ENCODE data around the gene CD81.
A peak's percentile ranks its signal among the peaks of the same experiment; 100 is the strongest.

Gene CD81

DNA sequence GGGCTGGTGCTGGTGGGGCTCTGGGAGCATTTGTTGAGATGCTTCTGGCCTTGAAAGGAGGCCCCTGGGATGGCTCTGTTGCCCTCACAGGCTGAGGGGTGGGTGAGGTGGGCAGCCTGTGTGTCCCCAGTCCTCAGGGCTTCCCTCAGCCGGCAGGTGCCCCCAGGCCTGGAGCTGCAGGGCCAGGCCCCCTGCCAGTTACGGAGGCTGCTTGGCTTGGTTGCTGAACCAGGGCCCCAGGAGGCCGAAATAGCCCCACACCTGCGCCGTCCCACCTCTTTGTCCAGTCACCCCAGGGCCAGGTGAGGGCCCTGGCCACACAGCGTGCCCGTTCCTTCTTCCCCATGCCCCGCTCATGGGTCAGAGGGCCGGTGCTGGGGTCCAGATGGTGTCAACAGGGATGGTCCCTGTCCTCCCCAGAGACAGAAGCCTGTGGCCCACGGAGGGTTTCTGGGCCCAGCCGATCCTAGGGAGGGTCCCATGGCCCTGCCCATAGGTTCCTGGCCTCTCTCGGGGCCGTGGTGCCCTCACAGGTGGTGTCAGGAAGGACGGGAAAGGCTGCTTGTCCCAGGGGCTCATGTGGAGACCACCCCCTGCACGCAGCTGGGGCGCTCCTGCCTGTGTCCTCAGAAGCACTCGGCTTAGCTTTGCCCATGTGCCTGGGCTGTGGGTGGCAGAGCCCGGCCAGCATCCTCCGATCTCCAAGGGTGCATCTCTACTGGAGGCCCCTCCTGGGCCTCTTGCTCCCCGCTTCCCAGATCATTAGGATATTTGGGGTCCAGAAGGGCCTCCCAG is 14.3 kb downstream of the CD81 start:
- no peak for DNase-seq

DNA sequence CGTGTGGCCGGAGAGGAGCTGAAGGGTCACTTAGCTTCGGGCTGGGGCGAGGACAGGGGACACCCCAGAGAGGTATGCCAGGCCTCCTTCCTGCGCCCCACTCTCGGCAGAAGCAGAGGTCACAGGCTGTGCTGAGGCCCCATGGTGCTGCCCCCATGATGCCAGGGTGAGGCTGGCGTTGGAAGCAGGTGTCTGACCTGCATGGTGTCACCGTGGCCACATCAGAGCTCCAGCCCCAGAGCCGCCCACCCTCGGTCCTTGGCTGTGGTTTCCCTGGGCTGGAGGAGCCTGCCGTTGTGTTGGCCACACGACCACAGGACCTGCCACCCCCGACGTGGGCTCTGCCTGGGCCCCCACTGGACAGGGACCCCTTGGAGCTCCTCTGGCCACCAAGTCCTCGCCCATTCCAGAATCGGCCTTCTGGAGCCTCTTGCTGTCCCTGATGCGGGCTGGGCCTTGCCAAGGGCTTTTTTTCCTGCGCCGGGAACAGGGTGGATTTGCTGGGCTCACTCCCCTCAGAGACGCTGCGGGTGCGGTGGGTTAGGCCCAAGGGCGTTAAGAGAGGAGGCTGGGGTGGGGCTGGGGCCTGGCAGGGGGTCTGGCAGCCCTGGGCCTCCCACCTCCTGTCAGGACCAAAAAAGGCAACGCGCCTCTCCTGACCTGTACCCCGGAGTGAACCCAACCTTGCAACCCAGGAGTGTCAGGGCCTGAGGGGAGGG is 15.3 kb downstream of the CD81 start:
- DNase-seq, result no peak

DNA sequence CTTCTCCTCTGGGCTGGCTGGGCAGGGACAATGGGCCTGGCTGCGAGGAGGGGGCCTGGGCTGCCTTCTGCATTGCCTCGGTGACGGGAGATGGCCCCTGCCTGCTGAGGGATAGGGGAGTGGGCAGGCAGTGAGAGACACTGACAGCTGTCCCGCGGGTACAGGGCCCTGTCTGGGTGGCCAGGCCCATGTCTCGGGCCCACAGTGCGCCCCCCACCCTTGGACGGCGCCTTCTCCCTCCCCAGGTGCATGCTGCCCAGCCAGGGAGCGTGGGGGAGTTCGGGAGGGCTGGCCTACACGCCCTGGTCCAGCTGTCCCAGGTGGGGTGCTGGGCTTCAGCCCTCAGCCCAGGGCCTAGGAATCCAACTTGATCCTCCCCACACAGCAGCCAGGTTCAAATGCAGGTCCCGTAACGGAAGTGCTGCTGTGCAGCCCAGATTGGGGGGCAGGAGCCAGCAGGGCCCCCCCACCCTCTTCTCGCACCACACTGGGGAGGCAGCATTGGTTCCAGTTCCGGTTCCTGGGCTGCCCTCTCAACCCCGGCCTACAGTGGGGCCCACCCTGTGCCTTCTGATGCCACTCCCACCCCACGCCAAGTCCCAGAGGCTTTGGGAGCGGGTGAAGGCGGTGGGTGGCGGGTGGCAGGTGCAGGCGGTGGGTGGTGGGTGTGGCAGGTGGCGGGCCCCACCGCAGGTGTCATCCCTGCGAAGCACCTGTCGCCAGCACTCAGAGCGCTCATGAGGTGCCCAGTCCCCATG is 16.2 kb downstream of the CD81 start:
- no peak for DNase-seq

DNA sequence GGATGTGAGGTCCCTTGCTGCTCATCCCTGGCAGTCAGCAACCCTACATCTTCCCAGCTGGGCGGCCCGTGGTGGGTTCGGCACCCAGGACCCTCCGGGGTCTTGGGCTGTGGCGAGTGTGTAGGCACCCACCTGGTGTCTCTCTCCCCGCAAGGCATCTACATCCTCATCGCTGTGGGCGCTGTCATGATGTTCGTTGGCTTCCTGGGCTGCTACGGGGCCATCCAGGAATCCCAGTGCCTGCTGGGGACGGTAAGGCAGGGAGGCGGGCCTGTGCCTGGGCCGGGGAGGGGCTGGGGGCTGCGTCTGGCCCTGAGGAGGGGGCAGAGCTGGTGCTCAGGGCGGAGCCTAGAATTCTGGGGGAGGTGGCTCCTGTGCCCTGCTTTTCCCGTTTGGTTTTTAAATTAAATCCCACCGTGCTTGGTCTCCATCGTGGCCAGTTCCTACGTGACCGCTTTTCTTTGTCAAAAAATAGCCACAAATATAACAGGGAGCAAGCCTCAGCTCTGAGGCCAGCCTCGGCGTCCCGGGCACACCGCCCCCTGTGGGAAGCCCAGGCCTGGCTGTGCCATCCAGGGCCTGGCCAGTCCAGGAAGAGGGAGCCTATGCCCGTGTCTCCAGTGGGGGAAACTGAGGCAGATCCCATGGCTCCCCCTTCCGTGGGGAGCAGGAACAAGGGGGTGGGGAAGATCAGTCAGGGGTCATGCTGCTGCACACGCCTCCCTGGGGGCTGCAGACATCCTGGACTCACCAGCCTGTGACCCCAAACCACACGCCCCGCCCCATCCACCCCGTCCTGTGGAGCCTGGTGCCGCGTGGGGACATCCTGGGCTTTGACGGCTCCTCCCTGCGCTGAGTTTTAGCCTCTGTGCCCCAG is 17.1 kb downstream of the CD81 start:
- DNase-seq, result no peak

DNA sequence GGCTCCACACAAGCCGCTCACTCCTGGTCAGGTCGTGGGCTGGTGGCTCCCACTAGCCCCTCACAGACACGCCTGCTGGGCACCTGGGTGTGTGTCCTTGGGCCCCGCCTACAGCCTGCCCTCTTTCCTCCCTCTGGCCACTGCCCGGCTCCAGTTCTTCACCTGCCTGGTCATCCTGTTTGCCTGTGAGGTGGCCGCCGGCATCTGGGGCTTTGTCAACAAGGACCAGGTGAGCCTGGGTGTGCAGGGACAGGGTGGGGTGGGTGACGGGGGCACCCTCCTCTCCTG is 17.7 kb downstream of the CD81 start:
- no peak for DNase-seq

DNA sequence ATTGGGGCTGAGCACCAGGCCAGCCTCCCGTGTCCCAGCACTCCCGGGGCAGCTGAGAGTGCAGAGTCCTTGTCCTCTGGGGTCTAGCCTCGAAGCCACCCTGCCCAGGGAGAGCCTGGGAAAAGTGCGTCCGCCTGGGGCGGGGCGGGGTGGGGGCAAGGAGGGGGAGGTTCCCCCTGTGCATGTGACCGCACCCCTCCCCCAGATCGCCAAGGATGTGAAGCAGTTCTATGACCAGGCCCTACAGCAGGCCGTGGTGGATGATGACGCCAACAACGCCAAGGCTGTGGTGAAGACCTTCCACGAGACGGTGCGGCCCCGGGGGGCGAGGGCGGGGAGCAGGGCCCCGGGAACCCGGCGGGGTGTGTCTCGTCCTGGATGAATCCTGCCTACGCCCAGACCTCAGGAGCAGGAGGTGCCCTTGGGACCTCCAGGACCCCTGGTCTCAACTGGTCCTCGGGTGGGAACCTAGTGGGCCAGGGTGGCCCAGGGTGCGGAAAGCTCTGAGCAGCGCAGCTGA is 18.2 kb downstream of the CD81 start:
- DNase-seq, result no peak

DNA sequence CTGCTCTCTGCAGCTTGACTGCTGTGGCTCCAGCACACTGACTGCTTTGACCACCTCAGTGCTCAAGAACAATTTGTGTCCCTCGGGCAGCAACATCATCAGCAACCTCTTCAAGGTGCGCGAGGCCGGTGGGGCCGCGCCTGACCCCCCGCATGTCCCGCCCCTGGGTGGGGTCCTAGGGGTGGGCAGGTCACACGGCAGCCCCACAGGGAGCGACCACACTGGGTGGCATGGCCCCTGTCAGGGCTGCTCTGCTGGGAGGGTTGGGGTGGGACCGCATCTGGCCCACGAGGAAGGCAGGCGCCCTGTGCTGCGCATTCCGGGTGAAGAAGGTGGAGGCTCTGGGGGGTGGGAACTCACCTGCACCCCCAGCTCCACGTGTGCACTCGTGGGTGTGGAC is 18.7 kb downstream of the CD81 start:
- DNase-seq, result no peak

DNA sequence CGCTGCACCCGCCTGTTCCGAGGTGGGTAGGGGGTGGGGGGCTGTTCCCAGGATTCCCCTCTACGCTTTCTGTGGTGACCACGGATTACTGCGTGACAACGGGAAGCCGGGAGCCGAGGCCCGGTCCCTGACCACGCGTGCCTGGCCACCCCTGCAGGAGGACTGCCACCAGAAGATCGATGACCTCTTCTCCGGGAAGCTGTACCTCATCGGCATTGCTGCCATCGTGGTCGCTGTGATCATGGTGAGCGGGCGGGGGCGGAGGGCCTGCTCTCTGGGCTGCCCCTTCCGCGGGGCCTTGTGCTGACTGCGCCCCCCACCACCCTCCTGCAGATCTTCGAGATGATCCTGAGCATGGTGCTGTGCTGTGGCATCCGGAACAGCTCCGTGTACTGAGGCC is 19.4 kb downstream of the CD81 start:
- no peak for DNase-seq

DNA sequence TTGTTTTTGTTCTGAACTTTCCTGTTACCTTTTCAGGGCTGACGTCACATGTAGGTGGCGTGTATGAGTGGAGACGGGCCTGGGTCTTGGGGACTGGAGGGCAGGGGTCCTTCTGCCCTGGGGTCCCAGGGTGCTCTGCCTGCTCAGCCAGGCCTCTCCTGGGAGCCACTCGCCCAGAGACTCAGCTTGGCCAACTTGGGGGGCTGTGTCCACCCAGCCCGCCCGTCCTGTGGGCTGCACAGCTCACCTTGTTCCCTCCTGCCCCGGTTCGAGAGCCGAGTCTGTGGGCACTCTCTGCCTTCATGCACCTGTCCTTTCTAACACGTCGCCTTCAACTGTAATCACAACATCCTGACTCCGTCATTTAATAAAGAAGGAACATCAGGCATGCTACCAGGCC is 19.9 kb downstream of the CD81 start:
- DNase-seq, result no peak

DNA sequence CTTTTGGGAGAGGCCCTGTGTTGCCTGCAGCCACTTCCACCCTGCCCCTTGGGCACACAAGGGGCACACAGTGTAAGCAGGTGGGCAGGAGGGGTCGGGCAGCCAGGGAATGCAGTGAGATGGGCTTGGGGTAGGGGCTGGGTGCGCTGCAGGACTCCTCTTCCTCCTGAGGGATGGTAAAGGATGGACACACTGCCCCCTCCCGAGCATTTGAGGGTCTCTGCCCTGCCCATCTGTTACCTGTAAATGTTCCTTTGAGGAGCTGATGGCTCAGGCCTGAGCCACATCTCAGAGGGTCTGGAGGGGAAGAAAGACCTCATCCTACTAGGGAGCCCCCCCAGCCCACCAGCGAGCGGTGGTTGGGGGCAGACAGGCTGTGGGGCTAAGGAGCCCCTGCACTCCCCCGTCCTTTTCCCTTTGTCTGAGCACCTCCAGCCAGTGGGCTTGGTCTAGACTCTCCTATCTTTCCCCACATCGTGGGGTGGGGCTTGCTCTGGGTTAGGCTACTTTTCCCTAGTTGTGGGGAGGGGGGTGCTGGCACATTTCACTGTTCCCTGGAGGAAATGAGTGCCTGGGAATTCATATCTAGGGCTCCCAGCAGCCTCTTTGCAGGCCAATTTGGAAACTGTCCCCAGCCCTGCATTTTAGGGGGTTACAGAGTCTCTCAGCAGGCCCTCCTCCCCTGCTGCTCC is 21.7 kb downstream of the CD81 start:
- DNase-seq, result no peak

DNA sequence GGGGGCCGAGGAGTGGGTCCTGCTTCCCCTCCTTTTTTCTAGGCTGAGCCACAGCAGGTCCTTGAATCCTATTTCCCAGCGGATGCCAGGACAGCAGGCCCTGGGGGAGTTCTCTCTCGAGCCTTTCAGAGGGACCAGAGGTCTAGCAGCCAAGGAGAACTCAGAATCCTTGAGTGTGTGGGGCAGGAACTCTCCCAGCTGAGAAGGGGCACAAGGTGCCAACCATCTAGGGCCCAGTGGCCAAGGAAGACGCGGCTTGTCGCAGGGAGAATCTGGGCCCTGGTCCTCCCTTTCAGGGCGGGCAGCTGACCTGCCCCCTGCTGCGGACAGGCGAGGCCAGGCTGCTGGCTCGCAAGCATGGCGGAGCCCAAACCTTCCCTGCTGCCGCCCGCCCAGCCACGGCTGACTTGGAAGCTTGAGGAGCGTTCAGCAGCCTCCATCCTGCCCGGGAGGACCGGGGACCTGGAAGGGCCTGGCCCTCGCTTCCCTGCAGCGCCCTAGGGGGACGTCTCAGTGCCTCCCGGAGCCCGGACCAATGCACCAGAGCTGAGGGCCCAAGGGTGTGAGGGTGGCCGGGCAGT is 22.5 kb downstream of the CD81 start:
- DNase-seq, result peak in 1 of 3 experiments; percentile 51

DNA sequence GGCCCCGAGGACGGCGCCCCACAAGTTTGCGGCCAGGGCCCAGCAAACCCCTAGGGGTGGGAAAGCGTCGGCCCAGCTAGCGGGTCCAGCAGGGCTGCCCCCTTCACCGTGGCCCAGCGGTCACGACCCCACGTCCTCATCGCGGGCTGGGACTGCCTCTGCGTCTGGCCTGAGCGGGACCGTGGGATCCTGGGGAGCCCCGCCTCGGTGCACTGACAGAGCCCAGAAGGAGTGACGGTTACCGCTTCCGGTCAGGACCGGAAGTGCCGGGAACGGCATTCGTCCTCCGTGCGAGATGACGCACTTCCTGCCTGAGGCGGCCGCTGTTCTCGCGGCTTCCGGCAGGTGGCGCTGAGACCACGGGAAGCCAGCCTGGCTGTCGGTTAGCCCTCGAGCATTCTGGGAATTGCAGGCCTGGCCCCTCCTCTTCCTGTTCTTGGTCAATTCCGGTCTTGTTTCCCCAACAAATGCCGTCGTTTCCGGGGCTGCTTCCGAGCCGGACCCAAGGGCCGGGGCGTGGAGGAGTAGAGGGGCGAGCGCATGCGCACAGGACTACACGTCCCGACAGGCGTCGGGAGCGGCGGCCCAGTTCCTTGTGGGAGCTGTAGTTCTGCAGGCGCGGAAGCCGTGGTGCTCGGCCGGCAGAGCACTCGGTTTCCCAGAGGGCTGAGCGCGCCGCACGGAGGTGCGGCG is 23.1 kb downstream of the CD81 start, which contains the start of gene TSSC4:
TSS of gene TSSC4 (plus strand) at position 682 of the 693 bp plus-strand sequence. CDS start 1,884 bp downstream, outside the sequence.
- DNase-seq, result peak; percentile 99 to 100 (median 100)

DNA sequence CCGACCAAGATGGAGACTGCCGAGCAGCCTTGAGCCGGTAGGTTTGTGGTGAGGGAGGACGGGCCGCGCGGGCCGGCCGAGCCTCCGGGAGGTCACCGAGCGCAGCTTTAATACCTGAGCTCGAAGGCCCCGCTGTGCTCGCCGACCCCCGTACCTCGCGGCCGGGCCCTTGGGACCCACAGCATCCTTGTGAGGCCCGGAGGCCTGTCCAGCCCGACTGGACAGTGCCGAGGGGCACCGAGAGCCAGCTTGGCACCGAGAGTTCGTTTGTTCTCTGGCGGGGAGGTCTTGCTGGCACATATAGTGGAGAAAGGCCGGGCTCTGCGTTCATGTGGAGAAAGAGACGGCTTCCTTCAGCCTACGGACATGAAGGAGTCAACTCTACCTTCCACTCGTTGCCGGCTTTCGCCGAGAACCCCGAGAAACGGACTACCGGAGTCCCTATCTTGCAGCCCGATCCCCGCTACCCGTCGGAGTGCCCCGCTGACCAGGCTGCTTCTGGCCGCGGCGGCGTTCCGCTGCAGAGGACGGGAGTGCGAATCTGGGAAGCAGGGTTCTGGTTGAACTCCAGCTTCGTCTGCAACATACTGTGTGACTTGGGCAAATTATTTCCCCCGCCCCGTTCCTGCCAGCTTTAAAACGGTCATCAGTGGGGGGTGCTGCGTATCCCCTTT is 23.8 kb downstream of the CD81 start:
- DNase-seq, result peak in 1 of 3 experiments; percentile 43

DNA sequence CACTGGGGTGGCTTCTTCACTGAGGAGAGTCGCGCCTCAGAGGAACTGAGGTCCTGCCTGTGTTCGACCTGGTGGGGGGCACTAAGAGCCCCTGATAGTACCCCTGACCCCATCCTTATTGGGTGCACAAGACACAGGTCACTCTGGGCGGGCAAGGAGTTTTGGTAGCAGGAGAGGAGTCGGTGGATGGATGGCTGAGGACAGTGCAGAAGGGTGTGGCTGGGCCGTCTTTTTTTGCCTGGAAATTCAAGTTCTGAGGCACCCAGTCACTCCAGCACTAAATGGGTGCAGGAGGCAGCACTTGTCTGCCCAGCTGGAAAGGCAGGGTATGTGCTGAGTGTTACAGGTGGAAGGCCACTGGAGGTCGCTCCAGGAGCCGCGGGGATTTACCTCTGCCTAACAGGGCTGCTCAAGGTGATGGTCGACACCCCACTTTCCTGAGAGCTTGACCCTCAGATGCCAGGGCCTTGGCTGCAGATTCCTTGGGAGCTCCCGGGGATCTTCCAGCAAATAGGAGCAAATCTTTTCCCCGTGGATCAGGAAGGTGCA is 24.4 kb downstream of the CD81 start:
- no peak for DNase-seq

DNA sequence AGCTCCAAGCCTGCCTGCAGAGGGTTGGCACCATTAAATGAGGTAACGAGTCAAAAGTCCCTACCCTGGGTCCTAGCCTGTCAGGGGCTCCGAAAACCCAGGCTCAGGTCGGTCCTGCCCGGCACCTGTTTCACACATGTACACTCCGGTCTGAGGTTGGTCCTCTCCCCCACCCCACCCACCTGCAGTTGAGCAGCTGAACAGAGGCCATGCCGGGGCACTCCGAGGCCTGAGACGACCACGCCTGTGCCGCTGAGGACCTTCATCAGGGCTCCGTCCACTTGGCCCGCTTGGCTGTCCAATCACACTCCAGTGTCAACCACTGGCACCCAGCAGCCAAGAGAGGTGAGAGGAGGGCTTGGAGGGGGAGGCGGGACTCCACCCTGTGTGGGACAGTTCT is 25.0 kb downstream of the CD81 start:
- DNase-seq, result no peak

DNA sequence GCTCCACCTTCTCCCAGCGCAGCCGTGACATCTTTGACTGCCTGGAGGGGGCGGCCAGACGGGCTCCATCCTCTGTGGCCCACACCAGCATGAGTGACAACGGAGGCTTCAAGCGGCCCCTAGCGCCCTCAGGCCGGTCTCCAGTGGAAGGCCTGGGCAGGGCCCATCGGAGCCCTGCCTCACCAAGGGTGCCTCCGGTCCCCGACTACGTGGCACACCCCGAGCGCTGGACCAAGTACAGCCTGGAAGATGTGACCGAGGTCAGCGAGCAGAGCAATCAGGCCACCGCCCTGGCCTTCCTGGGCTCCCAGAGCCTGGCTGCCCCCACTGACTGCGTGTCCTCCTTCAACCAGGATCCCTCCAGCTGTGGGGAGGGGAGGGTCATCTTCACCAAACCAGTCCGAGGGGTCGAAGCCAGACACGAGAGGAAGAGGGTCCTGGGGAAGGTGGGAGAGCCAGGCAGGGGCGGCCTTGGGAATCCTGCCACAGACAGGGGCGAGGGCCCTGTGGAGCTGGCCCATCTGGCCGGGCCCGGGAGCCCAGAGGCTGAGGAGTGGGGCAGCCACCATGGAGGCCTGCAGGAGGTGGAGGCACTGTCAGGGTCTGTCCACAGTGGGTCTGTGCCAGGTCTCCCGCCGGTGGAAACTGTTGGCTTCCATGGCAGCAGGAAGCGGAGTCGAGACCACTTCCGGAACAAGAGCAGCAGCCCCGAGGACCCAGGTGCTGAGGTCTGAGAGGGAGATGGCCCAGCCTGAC is 26.0 kb downstream of the CD81 start:
- no peak for DNase-seq

DNA sequence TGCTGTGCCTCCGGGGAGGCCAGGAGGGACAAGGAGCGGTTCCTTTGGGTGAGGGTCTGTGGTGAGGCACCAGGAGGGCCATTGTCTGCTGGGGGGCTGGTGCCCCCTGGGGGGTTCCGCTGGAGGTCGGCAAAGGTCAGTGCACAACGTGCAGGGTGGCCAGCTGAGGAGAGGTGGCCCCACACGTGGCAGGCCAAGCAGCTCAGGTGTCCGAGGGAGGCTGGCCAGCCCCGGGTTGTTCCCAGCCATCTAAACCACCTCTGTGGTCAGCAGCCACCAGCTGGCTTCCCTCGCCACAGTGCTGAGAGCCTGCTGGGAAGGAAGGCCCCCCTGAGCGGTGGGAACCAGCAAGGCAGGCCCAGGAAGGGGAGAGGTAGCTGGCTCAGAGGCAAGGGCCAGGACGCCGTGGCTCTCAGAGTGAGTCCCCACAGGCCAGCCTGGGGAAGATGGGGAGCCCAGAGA is 27.7 kb downstream of the CD81 start:
- no peak for DNase-seq

DNA sequence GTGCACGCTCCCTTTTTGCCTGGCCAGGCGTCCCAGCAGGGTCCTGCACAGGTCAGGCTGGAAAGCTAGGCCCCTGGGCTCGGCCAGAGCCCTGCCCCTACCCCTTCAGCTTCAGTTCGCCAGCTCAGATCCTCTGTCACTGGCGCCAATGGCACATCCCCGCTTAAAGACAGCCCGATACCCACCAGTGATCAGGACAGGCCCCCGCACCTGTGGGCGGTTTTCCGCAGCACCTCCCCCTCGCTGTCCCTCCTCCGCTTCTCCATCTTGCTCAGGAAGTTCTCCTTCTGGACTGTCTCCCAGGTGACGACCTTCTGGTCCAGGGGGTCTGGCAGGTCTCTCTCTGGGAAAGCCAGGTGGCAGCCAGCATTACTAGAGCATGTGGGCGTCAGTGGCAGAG is 29.3 kb downstream of the CD81 start:
- DNase-seq, result no peak

DNA sequence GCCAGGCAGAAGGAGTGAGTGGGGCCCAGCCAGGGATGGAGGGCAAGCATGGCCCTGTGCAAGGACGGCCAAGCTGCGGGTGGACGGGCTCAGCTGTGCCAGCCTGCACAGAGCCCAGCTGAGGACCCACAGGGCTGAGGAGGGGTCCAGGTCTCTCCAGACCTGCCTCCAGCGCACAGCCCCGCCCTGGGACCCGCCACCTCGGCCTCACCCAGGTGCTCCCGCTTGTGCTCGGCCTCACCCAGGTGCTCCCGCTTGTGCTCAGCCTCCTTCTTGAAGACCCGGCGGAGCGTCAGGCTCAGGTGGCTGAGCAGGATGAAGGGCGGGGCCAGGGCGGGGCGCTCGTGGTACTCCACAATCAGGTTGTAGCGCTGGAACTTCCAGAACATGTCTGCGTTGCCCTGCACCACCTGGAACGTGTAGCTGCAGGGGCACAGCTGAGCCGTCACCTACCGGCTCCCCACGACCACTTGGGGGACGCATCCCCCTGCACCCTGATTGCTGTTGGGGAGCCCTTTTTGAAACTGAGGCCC is 29.8 kb downstream of the CD81 start:
- no peak for DNase-seq

Measured in NCI-H1417 (cell line).